HepG2 (cell line): ENCODE results near the gene DHTKD1. TPM values are rescaled to one million over a fixed set of nuclear protein-coding genes. Genes with fewer than 3 reads are reported as not detected.
A peak's percentile ranks its signal among the peaks of the same experiment; 100 is the strongest.

Experiments
- ATAD3A ChIP-seq: sonication (generic); formaldehyde crosslinking; IDR thresholded peaks from 2 replicates; pipeline ENCODE4 v1.4.0; 2020; ENCODE audit warnings: missing genetic modification reagents
- DPF2 ChIP-seq: sonication (generic); formaldehyde crosslinking; IDR thresholded peaks from 2 replicates; pipeline ENCODE4 v1.4.0; 2020; ENCODE audit warnings: mild to moderate bottlenecking, low read depth, missing genetic modification reagents, borderline replicate concordance
- MTF2 ChIP-seq: sonication (generic); formaldehyde crosslinking; IDR thresholded peaks from 2 replicates; pipeline ENCODE4 v1.5.0; 2020; ENCODE audit warnings: missing genetic modification reagents, borderline replicate concordance
- NFKB2 ChIP-seq: sonication (generic); formaldehyde crosslinking; IDR thresholded peaks from 2 replicates; pipeline ENCODE4 v1.4.0; 2020; ENCODE audit warnings: missing genetic modification reagents, borderline replicate concordance
- SPEN ChIP-seq: sonication (generic); formaldehyde crosslinking; IDR thresholded peaks from 2 replicates; pipeline ENCODE4 v1.5.1; 2020; ENCODE audit warnings: low read depth, mild to moderate bottlenecking, missing genetic modification reagents
- SRSF4 ChIP-seq: fragments of 200-400 bp; formaldehyde crosslinking; IDR thresholded peaks from one replicate; pipeline ENCODE4 v1.6.1; 2018; ENCODE audit warnings: mild to moderate bottlenecking, low read depth, low read length, moderate library complexity; ENCODE audit not compliant: poor library complexity, severe bottlenecking
- ZFY ChIP-seq: sonication (generic); formaldehyde crosslinking; IDR thresholded peaks from 2 replicates; pipeline ENCODE4 v1.4.0; 2020; ENCODE audit warnings: missing genetic modification reagents
- ZNF3 ChIP-seq: IDR thresholded peaks from 2 replicates; pipeline ENCODE4 v1.7.0; 2017; ENCODE audit warnings: inconsistent platforms
- polyA plus RNA-seq, 8 experiments: library from polyadenylated mRNA; depleted of rRNA in 3 of 8; stranded (reverse) in 7 of 8; unstranded in 1 of 8; fragments of >200 nt; fragmentation: Illumina TruSeq in 4 of 8; extraction: Trizol in 4 of 8; gene quantifications; 2 replicates each; pipeline versions ENCODE4 v1.2.1 to v1.2.3, GENCODE V29; 2011 to 2016; ENCODE audit warnings: low read depth in 4 of 8, missing spikeins in 1 of 8, mixed read lengths in 1 of 8; ENCODE audit not compliant: insufficient read depth in 1 of 8
- total RNA-seq, 5 experiments: library from RNA; depleted of rRNA; stranded (reverse); fragments of >200 nt; fragmentation: Illumina TruSeq; extraction: Trizol; gene quantifications; 2 replicates each; pipeline ENCODE4 v1.2.3, GENCODE V29; 2016; ENCODE audit warnings: low read depth in 1 of 5
- TF ChIP-seq, protein P1 (sequence below): sonication (generic); formaldehyde crosslinking; IDR thresholded peaks from 2 replicates; pipeline ENCODE4 v1.4.0; 2020; ENCODE audit warnings: mild to moderate bottlenecking, missing genetic modification reagents
- TF ChIP-seq, protein P2 (sequence below): sonication (generic); formaldehyde crosslinking; IDR thresholded peaks from 2 replicates; pipeline ENCODE4 v1.8.1; 2022; ENCODE audit warnings: low read depth, mild to moderate bottlenecking, missing genetic modification reagents
- TF ChIP-seq, protein P3 (sequence below): sonication (generic); formaldehyde crosslinking; conservative IDR thresholded peaks from 2 replicates; pipeline ENCODE4 v1.4.0; 2020; ENCODE audit warnings: missing genetic modification reagents
- TF ChIP-seq, protein P4 (sequence below): sonication (generic); formaldehyde crosslinking; IDR thresholded peaks from 2 replicates; pipeline ENCODE4 v1.8.1; 2023; ENCODE audit warnings: missing genetic modification reagents, inconsistent platforms, borderline replicate concordance
- TF ChIP-seq, protein P5 (sequence below), 2 experiments: sonication (generic) in 1 of 2; formaldehyde crosslinking in 1 of 2; IDR thresholded peaks; 2 replicates each; pipeline versions ENCODE4 v1.4.0 to v1.6.1; 2016 to 2020; ENCODE audit warnings: borderline replicate concordance in 1 of 2, low read depth in 1 of 2, mild to moderate bottlenecking in 1 of 2, missing genetic modification reagents in 1 of 2
- TF ChIP-seq, protein P6 (sequence below): sonication (generic); formaldehyde crosslinking; IDR thresholded peaks from 2 replicates; pipeline ENCODE4 v1.8.0; 2022; ENCODE audit warnings: missing genetic modification reagents, mild to moderate bottlenecking, inconsistent platforms, borderline replicate concordance

Gene DHTKD1
- total and polyA plus RNA-seq, 2 of the 13 experiments (the other 11 are each of a cell fraction or from before 2014, with no cell fraction given) = 9.6 to 14.1 TPM

DNA sequence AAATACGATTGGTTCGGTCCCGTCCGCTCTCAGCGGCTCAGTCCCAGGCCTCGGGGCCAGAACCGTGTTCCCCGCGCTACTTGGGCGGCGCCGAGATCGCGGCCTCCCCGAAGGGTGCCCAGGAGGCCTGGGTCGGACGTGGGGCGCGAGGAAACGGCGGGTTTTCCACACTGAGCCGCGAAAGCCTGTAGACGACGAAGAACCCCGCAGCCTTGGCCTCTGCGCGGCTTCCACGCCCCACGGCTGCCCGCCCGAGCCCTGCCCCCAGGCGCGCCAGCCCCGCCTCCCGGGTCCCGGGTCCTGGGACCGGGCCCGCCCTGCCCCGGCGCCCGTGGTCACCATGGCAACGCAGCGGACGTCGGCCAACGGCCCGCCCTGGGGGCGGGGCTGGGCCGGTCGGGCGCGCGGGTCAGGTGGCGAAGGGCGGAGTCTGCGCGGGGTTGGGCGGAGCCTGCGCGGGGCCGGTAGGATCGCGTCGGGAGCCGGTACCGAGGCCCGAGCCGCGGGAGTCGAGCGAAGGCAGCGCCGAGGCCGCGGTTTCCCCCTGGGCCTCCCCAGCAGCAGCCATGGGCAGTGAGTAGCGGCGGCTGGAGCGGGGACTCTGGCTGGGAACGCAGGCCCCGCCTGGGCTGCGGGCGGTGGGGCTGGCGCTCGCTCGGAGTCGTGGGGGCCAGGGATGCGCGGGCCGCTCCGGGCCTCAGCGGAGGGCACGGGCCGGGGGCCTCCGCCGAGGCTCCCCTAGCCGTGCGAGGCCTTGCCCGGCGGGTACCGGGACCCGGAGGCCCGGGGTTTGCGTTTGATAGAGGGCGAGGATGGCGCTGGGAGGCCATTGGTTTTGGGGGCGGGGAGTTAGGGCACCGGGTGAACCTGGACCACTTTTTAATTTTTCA is 60.7 kb downstream of the DHTKD1 start, which contains the start of gene SEC61A2 (continued):
- TF ChIP-seq, protein P1, sequence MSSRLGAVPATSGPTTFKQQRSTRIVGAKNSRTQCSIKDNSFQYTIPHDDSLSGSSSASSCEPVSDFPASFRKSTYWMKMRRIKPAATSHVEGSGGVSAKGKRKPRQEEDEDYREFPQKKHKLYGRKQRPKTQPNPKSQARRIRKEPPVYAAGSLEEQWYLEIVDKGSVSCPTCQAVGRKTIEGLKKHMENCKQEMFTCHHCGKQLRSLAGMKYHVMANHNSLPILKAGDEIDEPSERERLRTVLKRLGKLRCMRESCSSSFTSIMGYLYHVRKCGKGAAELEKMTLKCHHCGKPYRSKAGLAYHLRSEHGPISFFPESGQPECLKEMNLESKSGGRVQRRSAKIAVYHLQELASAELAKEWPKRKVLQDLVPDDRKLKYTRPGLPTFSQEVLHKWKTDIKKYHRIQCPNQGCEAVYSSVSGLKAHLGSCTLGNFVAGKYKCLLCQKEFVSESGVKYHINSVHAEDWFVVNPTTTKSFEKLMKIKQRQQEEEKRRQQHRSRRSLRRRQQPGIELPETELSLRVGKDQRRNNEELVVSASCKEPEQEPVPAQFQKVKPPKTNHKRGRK (CRISPR knock-in tag) = no peak
- TF ChIP-seq, protein P2, sequence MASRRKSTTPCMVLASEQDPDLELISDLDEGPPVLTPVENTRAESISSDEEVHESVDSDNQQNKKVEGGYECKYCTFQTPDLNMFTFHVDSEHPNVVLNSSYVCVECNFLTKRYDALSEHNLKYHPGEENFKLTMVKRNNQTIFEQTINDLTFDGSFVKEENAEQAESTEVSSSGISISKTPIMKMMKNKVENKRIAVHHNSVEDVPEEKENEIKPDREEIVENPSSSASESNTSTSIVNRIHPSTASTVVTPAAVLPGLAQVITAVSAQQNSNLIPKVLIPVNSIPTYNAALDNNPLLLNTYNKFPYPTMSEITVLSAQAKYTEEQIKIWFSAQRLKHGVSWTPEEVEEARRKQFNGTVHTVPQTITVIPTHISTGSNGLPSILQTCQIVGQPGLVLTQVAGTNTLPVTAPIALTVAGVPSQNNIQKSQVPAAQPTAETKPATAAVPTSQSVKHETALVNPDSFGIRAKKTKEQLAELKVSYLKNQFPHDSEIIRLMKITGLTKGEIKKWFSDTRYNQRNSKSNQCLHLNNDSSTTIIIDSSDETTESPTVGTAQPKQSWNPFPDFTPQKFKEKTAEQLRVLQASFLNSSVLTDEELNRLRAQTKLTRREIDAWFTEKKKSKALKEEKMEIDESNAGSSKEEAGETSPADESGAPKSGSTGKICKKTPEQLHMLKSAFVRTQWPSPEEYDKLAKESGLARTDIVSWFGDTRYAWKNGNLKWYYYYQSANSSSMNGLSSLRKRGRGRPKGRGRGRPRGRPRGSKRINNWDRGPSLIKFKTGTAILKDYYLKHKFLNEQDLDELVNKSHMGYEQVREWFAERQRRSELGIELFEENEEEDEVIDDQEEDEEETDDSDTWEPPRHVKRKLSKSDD = no peak
- 0 out of 2 replicates have a peak, but pooled peaks have one; percentile 49 for TF ChIP-seq NFKB2 (CRISPR knock-in tag)
- no peak for TF ChIP-seq SRSF4
- no peak for TF ChIP-seq MTF2 (CRISPR knock-in tag)
- TF ChIP-seq ATAD3A (CRISPR knock-in tag) = no peak
- no peak for TF ChIP-seq SPEN
- TF ChIP-seq, protein P3, sequence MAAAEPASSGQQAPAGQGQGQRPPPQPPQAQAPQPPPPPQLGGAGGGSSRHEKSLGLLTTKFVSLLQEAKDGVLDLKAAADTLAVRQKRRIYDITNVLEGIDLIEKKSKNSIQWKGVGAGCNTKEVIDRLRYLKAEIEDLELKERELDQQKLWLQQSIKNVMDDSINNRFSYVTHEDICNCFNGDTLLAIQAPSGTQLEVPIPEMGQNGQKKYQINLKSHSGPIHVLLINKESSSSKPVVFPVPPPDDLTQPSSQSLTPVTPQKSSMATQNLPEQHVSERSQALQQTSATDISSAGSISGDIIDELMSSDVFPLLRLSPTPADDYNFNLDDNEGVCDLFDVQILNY (CRISPR knock-in tag) = no peak
- TF ChIP-seq, protein P4, sequence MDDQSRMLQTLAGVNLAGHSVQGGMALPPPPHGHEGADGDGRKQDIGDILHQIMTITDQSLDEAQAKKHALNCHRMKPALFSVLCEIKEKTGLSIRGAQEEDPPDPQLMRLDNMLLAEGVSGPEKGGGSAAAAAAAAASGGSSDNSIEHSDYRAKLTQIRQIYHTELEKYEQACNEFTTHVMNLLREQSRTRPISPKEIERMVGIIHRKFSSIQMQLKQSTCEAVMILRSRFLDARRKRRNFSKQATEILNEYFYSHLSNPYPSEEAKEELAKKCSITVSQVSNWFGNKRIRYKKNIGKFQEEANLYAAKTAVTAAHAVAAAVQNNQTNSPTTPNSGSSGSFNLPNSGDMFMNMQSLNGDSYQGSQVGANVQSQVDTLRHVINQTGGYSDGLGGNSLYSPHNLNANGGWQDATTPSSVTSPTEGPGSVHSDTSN (CRISPR knock-in tag) = no peak
- TF ChIP-seq, protein P5, sequence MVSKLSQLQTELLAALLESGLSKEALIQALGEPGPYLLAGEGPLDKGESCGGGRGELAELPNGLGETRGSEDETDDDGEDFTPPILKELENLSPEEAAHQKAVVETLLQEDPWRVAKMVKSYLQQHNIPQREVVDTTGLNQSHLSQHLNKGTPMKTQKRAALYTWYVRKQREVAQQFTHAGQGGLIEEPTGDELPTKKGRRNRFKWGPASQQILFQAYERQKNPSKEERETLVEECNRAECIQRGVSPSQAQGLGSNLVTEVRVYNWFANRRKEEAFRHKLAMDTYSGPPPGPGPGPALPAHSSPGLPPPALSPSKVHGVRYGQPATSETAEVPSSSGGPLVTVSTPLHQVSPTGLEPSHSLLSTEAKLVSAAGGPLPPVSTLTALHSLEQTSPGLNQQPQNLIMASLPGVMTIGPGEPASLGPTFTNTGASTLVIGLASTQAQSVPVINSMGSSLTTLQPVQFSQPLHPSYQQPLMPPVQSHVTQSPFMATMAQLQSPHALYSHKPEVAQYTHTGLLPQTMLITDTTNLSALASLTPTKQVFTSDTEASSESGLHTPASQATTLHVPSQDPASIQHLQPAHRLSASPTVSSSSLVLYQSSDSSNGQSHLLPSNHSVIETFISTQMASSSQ (IDR thresholded peaks at IDR 0.05; ENCODE audit: low read depth) = no peak
- TF ChIP-seq, protein P5 (CRISPR knock-in tag; IDR thresholded peaks at IDR 0.05; ENCODE audit: borderline replicate concordance) = no peak
- peak; percentile 93 for TF ChIP-seq ZFY (CRISPR knock-in tag)
- TF ChIP-seq ZNF3 (CRISPR knock-in tag) = no peak
- no peak for TF ChIP-seq DPF2 (CRISPR knock-in tag)
- TF ChIP-seq, protein P6, sequence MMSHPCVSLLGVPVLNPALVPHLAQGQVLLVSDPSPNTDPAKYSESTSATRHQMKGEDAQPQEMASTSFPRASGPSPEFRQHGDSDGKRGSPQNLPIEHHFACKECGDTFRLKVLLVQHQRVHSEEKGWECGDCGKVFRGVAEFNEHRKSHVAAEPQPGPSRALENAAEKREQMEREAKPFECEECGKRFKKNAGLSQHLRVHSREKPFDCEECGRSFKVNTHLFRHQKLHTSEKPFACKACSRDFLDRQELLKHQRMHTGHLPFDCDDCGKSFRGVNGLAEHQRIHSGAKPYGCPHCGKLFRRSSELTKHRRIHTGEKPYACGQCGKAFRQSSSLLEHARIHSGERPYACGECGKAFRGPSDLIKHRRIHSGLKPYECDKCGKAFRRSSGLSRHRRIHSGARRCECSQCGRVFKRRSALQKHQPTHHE (CRISPR knock-in tag) = no peak
